HCT116 (cell line): ENCODE results near the gene TTC38. TPM values are rescaled to one million over a fixed set of nuclear protein-coding genes. Genes with fewer than 3 reads are reported as not detected.

Experiments
- ATAC-seq: fragments of 200-7000 bp; cut with Tn5 transposase; 2 replicates; pipeline ENCODE4 v1.9.1; 2020; ENCODE audit warnings: mild to moderate bottlenecking, moderate library complexity
- BruUV-seq: library from RNA; stranded (reverse); fragments of 400-500 nt; replicated peaks from 2 replicates; lab custom pipeline; 2021; lab: Mats Ljungman, UMichigan
- CTCF ChIA-PET: fragments of 300-600 bp; sonication (Branson Sonifier 250); formaldehyde crosslinking; loops from one replicate; lab custom pipeline; 2021; ENCODE audit warnings: antibody characterized with exemption; lab: Charles Lee
- POLR2A ChIA-PET: fragments of 300-600, 350-600 bp; sonication (Branson Sonifier 250); formaldehyde crosslinking; loops from one replicate; lab custom pipeline; 2021; ENCODE audit warnings: antibody characterized with exemption; lab: Charles Lee
- RAD21 ChIA-PET, 2 experiments: fragments of 300-600 bp; sonication (Branson Sonifier 250); formaldehyde crosslinking; loops; one replicate each; lab custom pipeline; 2023; ENCODE audit warnings: low total read pairs in 2 of 2; ENCODE audit not compliant: uncharacterized antibody in 2 of 2, unreplicated experiment in 2 of 2, low non-redundant PET in 1 of 2; lab: Charles Lee
- DNase-seq: peaks from one replicate; pipeline ENCODE4 v3.0.0-alpha.2; 2010; ENCODE audit warnings: low read depth, low spot score
- H2AFZ ChIP-seq: fragments of 200-600 bp; shearing (Covaris generic), sonication (generic); 2 replicates; pipeline ENCODE4 v1.6.1; 2017; ENCODE audit warnings: low read depth, mixed run types, mixed read lengths, antibody characterized with exemption, low read length; ENCODE audit not compliant: poor library complexity, severe bottlenecking
- H3K27ac ChIP-seq: 2 replicates; pipeline ENCODE4 v1.5.1; 2012; ENCODE audit warnings: low read depth, low read length
- H3K27me3 ChIP-seq: fragments of 200-600 bp; sonication (generic); 2 replicates; pipeline ENCODE4 v1.6.1; 2016; ENCODE audit warnings: mixed run types, low read length, mixed read lengths; ENCODE audit not compliant: insufficient read depth
- H3K36me3 ChIP-seq, 2 experiments: fragments of 200-500 bp in 1 of 2; fragments of 200-600 bp in 1 of 2; sonication (Bioruptor generic) in 1 of 2; sonication (generic) in 1 of 2; 2 replicates each; pipeline versions ENCODE4 v1.5.1 to v1.6.1; 2014 to 2016; ENCODE audit warnings: low read length in 2 of 2, inconsistent platforms in 1 of 2, mixed read lengths in 1 of 2, mixed run types in 1 of 2; ENCODE audit not compliant: insufficient read depth in 2 of 2, control insufficient read depth in 1 of 2
- H3K4me1 ChIP-seq, 2 experiments: fragments of 200-600 bp in 1 of 2; sonication (generic) in 1 of 2; 2 replicates each; pipeline versions ENCODE4 v1.5.1 to v1.6.1; 2012 to 2017; ENCODE audit warnings: low read length in 2 of 2, inconsistent platforms in 1 of 2, mild to moderate bottlenecking in 1 of 2, mixed read lengths in 1 of 2, mixed run types in 1 of 2, moderate library complexity in 1 of 2; ENCODE audit not compliant: insufficient read depth in 2 of 2, control insufficient read depth in 1 of 2
- H3K4me2 ChIP-seq: fragments of 200-600 bp; sonication (generic); 2 replicates; pipeline ENCODE4 v1.6.1; 2017; ENCODE audit warnings: mixed run types, low read length, mixed read lengths
- H3K4me3 ChIP-seq, 2 experiments: fragments of 200-600 bp in 1 of 2; sonication (generic) in 1 of 2; replicated peaks in 1 of 2; 2 replicates each; pipeline ENCODE4 v1.5.1; 2011 to 2016; ENCODE audit warnings: low read length in 2 of 2, control low read depth in 1 of 2, low read depth in 1 of 2, mild to moderate bottlenecking in 1 of 2, mixed read lengths in 1 of 2, mixed run types in 1 of 2
- H3K79me2 ChIP-seq: fragments of 200-600 bp; sonication (generic); 2 replicates; pipeline ENCODE4 v1.6.1; 2017; ENCODE audit warnings: mild to moderate bottlenecking, mixed run types, low read length, moderate library complexity, mixed read lengths; ENCODE audit not compliant: insufficient read depth
- H3K9ac ChIP-seq: fragments of 200-600 bp; sonication (generic); 2 replicates; pipeline ENCODE4 v1.6.1; 2016; ENCODE audit warnings: low read length, mixed read lengths
- H3K9me2 ChIP-seq: fragments of 200-600 bp; sonication (generic), shearing (Covaris generic); 2 replicates; pipeline ENCODE4 v1.6.1; 2017; ENCODE audit warnings: mixed run types, mild to moderate bottlenecking, moderate library complexity; ENCODE audit not compliant: insufficient read depth
- H3K9me3 ChIP-seq, 2 experiments: fragments of 200-500 bp in 1 of 2; fragments of 200-600 bp in 1 of 2; sonication (Bioruptor generic) in 1 of 2; sonication (generic) in 1 of 2; 2 replicates each; pipeline ENCODE4 v1.6.1; 2014 to 2017; ENCODE audit warnings: low read length in 2 of 2, mixed read lengths in 2 of 2, inconsistent platforms in 1 of 2, low read depth in 1 of 2, mild to moderate bottlenecking in 1 of 2, mixed run types in 1 of 2, moderate library complexity in 1 of 2; ENCODE audit not compliant: control insufficient read depth in 1 of 2, insufficient read depth in 1 of 2
- H4K20me1 ChIP-seq: fragments of 200-600 bp; sonication (generic), shearing (Covaris generic); 2 replicates; pipeline ENCODE4 v1.6.1; 2017; ENCODE audit warnings: mixed run types, mild to moderate bottlenecking, moderate library complexity; ENCODE audit not compliant: insufficient read depth
- CEBPB ChIP-seq: IDR thresholded peaks from 2 replicates; pipeline ENCODE4 v1.6.1; 2012; ENCODE audit warnings: low read depth
- CTCF ChIP-seq, 3 experiments: fragments of 200-600 bp in 1 of 3; sonication (generic) in 1 of 3; IDR thresholded peaks in 2 of 3; conservative IDR thresholded peaks in 1 of 3; 2 replicates each; pipeline ENCODE4 v1.5.1; 2012 to 2017; ENCODE audit warnings: low read depth in 2 of 3, low read length in 2 of 3, antibody characterized with exemption in 1 of 3, borderline replicate concordance in 1 of 3, control low read depth in 1 of 3, mild to moderate bottlenecking in 1 of 3, mixed read lengths in 1 of 3, mixed run types in 1 of 3, moderate library complexity in 1 of 3; ENCODE audit not compliant: insufficient read depth in 1 of 3
- EZH2 ChIP-seq: fragments of 200-600 bp; sonication (generic); IDR thresholded peaks from 2 replicates; pipeline ENCODE4 v1.6.1; 2017; ENCODE audit warnings: antibody characterized with exemption, mixed run types
- EZH2phosphoT487 ChIP-seq: fragments of 200-600 bp; IDR thresholded peaks from 2 replicates; pipeline ENCODE4 v1.6.1; 2018; ENCODE audit warnings: antibody characterized with exemption, borderline replicate concordance
- SIN3A ChIP-seq: IDR thresholded peaks from 2 replicates; pipeline ENCODE4 v1.6.1; 2012; ENCODE audit warnings: low read depth
- SRF ChIP-seq: IDR thresholded peaks from 2 replicates; pipeline ENCODE4 v1.6.1; 2012; ENCODE audit warnings: low read depth
- TCF7L2 ChIP-seq: IDR thresholded peaks from 2 replicates; pipeline ENCODE4 v1.7.0; 2011; ENCODE audit warnings: borderline replicate concordance, inconsistent platforms; ENCODE audit not compliant: insufficient read depth, insufficient read length; ENCODE audit errors: extremely low read depth
- YY1 ChIP-seq: IDR thresholded peaks from 2 replicates; pipeline ENCODE4 v1.6.1; 2011; ENCODE audit warnings: low read length, low read depth, moderate library complexity, mild to moderate bottlenecking; ENCODE audit not compliant: insufficient replicate concordance; ENCODE audit errors: extremely low read depth
- ZFX ChIP-seq: fragments of 450-650 bp; IDR thresholded peaks from 2 replicates; pipeline ENCODE4 v1.6.1; 2017
- ZNF274 ChIP-seq: fragments of 200-500 bp; sonication (Bioruptor generic); IDR thresholded peaks from 2 replicates; pipeline ENCODE4 v1.6.1; 2014; ENCODE audit warnings: mild to moderate bottlenecking, low read depth, low read length, inconsistent platforms
- intact Hi-C: fragments of 100-400 bp; cut with micrococcal nuclease; formaldehyde crosslinking; loops from 2 replicates; pipeline ENCODE4 v1.10.0; 2022
- total RNA-seq: library from RNA; stranded (reverse); gene quantifications from one replicate; pipeline ENCODE4 v1.2.1, GENCODE V29; 2021; ENCODE audit not compliant: unreplicated experiment
- TF ChIP-seq, protein P1 (sequence below): IDR thresholded peaks from 2 replicates; pipeline ENCODE4 v1.6.1; 2012; ENCODE audit warnings: low read depth

Gene TTC38
- total RNA-seq, 1 experiment from 2014 or later = 22.9 TPM

DNA sequence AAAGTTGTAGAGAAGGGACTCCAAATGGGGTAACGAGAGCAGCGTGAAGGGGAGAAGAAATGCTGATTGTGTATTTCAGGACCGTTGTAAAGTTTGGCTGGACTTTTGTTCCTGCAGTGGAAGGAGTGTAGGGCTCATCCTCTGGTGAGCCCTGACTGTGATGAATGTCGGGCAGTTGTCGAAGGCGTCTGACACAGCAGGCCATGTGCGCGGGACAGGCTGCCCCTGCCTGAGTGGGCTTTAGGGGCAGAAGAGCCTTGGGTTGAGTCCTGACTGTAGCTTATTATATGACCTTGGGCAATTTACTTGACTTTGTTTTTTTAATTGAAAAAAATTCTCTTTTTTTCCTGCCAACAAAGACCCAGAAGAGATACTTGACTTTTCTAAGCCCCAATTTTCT is 70.8 kb downstream of the TTC38 start (continued):
- TF ChIP-seq CTCF (IDR thresholded peaks at IDR 0.05 in 2 of 3, conservative IDR thresholded peaks at IDR 0.05 in 1 of 3; ENCODE audit: borderline replicate concordance in 1 of 3, insufficient read depth in 1 of 3, low read depth in 2 of 3, low read length in 2 of 3) (no peak), EZH2phosphoT487 (no peak), ZFX (no peak), TCF7L2 (no peak), CEBPB (no peak)
- TF ChIP-seq, protein P1, sequence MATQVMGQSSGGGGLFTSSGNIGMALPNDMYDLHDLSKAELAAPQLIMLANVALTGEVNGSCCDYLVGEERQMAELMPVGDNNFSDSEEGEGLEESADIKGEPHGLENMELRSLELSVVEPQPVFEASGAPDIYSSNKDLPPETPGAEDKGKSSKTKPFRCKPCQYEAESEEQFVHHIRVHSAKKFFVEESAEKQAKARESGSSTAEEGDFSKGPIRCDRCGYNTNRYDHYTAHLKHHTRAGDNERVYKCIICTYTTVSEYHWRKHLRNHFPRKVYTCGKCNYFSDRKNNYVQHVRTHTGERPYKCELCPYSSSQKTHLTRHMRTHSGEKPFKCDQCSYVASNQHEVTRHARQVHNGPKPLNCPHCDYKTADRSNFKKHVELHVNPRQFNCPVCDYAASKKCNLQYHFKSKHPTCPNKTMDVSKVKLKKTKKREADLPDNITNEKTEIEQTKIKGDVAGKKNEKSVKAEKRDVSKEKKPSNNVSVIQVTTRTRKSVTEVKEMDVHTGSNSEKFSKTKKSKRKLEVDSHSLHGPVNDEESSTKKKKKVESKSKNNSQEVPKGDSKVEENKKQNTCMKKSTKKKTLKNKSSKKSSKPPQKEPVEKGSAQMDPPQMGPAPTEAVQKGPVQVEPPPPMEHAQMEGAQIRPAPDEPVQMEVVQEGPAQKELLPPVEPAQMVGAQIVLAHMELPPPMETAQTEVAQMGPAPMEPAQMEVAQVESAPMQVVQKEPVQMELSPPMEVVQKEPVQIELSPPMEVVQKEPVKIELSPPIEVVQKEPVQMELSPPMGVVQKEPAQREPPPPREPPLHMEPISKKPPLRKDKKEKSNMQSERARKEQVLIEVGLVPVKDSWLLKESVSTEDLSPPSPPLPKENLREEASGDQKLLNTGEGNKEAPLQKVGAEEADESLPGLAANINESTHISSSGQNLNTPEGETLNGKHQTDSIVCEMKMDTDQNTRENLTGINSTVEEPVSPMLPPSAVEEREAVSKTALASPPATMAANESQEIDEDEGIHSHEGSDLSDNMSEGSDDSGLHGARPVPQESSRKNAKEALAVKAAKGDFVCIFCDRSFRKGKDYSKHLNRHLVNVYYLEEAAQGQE = no peak
- TF ChIP-seq, all 23 proteins: peak for 0

DNA sequence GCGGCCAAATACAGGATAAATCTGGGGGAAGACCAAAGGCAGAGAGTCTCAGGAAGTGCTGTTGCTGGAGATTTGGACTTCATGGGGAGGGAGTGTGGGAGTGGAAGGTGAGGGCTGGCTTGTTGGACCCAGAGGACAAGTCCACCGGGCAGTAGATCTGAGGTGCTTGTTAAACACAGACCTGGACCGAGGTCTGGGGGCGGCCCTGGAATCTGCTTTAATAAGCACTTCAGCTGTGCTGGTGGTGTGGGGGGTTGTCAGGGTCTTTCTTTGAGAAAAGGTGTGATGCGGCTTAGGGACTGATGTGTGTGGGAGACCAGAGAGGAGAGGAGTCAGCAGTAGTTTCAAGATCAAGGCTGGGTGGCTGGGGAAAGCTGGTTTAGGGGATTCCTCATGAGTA is 72.1 kb downstream of the TTC38 start:
- Histone ChIP-seq H2AFZ (no peak overlapping the region), H3K4me2 (no peak overlapping the region), H4K20me1 (no peaks in the 10 kb centered on the region), H3K4me1 (peaks cover 6 to 13% of the 10 kb centered on the region in 2 experiments; a peak in 3 of 4 replicates), H3K36me3 (peaks cover 52 to 68% of the 10 kb centered on the region in 2 experiments; a peak in 3 of 4 replicates), H3K9ac (no peak overlapping the region), H3K27me3 (no peaks in the 10 kb centered on the region), H3K27ac (no peak overlapping the region), H3K79me2 (peaks cover 72% of the 10 kb centered on the region), H3K4me3 (no peak overlapping the region), H3K9me3 (no peaks in the 10 kb centered on the region), H3K9me2 (no peaks in the 10 kb centered on the region)
- POLR2A ChIA-PET = no interaction called here
- BruUV-seq = no TSS peak
- ATAC-seq = no peak
- intact Hi-C loops = no loop called here
- TF ChIP-seq YY1 = no peak
- no peak for TF ChIP-seq ZNF274
- TF ChIP-seq SRF = no peak
- no peak for TF ChIP-seq EZH2
- no peak for TF ChIP-seq CTCF (IDR thresholded peaks at IDR 0.05 in 2 of 3, conservative IDR thresholded peaks at IDR 0.05 in 1 of 3; ENCODE audit: borderline replicate concordance in 1 of 3, insufficient read depth in 1 of 3, low read depth in 2 of 3, low read length in 2 of 3)
- no peak for TF ChIP-seq TCF7L2
- TF ChIP-seq, protein P1 = no peak
- TF ChIP-seq SIN3A = no peak
- TF ChIP-seq, all 23 proteins: peak for 0
- RAD21 ChIA-PET = no interaction called here
- CTCF ChIA-PET = interaction anchor here (0.5 kb wide), 1 partner anchor 125 kb away, joined by 3 read pairs; no protein-coding TSS in a partner anchor
- no peak for DNase-seq
